ENCODE measurements around the gene BID.
"Not testable (repeated sequence)": the region's sequence is repeated elsewhere in the genome, so short reads cannot be mapped to it uniquely, and the experiment has no call there.

The BID gene

GRCh38 chr22:17769716-17770082, 4.6 kb downstream of the BID start:
- no peak for DNase-seq (ENCODE audit: low read depth)

DNA sequence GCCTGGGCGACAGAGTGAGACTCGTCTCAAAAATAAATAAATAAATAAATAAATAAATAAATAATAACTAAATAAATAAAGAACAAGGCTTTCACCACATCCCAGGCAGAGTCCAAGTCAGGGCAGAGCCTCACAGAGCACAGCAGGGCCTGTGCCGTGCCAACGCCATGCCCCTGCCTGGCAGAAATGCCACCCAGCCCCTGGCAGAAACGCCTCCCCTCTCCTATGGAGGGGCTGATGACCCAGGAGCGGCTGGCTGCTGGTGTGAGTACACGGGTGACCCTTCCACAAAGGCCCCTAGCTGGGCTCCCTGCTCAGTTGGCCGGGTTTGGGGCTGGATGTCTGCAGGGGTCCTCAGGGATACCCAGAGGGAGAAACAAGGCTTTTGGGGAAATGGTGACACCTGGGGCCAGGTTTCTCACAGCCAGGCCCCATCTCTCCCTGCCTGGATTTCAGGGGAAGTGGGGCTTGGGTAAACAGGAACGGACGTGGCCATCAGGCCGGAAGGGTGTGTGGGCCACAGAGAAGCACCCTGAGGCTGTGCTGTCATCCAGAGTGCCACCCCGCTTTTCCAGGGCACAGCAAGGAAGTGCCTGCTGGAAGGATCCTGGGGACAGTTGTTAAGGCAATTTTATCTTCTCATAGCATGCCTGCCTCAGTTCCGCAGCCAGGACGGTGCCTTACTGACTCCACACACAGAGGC, 5.1 kb downstream of the BID start:
- no peak for DNase-seq (ENCODE audit: low read depth)

GRCh38 chr22:17767233-17768065, 6.8 kb downstream of the BID start:
- DNase-seq (ENCODE audit: low read depth) = no peak

GRCh38 chr22:17764852-17765251, 9.4 kb downstream of the BID start:
- DNase-seq (ENCODE audit: low read depth) = not testable (repeated sequence)

- no peak for DNase-seq (ENCODE audit: low read depth)
Observed at GRCh38 chr22:17764036-17764435, 10.2 kb downstream of the BID start.

DNA sequence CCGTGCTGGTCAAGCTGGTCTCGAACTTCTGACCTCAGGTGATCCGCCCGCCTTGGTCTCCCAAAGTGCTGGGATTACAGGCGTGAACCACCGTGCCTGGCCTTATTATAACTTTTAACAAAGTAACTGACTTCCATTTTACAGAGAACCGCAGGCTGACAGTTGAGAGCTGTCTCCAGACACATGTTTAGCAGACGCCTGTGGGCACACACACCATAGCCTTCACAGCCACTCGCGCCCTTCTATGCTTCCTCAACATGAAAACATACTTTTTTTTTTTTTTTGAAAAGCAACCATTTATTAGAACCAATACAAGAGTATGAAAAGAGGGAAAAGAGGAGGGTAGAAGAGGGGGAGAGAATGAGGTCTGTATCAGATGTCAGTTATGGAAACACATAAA, 10.8 kb downstream of the BID start:
- DNase-seq (ENCODE audit: low read depth) = not testable (repeated sequence)

- no peak for DNase-seq (ENCODE audit: low read depth)
Observed at GRCh38 chr22:17761138-17761488, 13.2 kb downstream of the BID start.

- DNase-seq (ENCODE audit: low read depth) = no peak
Observed at GRCh38 chr22:17754233-17754925, 19.9 kb downstream of the BID start.

GRCh38 chr22:17753401-17753989, 20.8 kb downstream of the BID start:
- DNase-seq (ENCODE audit: low read depth) = no peak

DNA sequence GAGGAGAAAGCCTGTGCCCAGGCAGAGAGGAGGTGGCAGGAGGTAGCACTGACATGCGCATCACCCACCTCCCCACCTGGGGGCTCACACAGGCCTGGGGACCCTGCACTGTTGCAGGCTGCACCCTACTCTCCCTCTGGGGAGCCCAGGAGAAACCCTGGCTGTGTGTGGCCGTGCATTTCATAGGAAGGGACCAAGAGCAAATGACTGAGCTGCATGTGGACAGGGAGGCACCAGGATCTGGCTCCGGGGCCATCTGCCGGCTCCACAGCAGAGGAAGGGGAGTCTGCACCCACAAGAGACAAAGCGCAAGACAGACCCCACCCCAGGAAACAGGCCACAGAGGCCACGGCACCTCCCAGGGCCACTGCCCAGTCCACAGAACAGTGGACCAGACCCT, 22.7 kb downstream of the BID start:
- no peak for DNase-seq (ENCODE audit: low read depth)

- no peak for DNase-seq (ENCODE audit: low read depth)
Observed at GRCh38 chr22:17749605-17750395, 24.5 kb downstream of the BID start.

DNA sequence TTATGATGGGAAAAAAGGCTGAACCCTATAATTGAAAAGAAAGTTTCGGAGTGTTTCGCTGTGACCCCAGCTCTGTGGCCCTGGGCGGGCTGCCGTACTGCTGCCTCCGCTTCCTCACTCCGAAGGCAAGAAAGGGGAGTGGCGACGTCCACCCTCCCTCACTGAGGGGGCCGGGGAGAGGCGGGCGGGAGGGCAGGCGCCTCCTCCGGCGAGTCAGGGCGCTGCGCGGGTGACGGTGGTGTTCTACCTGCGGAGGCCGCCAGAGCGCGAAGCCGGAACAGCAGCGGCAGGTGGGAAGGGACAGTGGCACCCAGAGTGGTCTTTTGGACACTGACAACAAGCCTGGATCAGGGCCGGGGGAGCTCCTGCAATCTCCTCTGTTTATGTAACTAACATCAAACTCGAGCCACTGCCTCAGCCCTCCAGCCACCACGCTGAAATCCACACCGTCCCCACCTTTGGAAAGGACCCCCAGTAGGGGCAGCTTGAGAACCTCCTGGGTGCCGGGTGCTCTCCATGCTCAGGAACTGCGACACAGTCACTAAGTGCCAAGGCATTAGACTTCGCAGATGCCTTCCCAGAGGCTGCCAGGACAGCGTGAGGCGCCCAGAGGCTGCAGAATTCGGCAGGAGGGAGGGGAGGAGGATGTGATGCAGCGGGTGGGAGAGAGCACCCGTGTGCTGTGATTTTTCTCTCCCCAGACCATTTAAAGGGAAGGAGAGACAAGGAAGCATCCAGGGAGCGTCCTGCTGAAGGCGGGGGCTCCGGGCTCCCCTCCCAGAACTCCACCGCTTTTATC, 25.5 kb downstream of the BID start:
- no peak for DNase-seq (ENCODE audit: low read depth)

GRCh38 chr22:17746916-17747315, 27.4 kb downstream of the BID start:
- DNase-seq (ENCODE audit: low read depth) = no peak

- DNase-seq (ENCODE audit: low read depth) = no peak
Observed at GRCh38 chr22:17744430-17744829, 29.8 kb downstream of the BID start.

GRCh38 chr22:17743661-17744411, 30.4 kb downstream of the BID start:
- DNase-seq (ENCODE audit: low read depth) = no peak

GRCh38 chr22:17742527-17742902, 31.8 kb downstream of the BID start:
- DNase-seq (ENCODE audit: low read depth) = no peak

- no peak for DNase-seq (ENCODE audit: low read depth)
Observed at GRCh38 chr22:17741866-17742526, 32.3 kb downstream of the BID start.

DNA sequence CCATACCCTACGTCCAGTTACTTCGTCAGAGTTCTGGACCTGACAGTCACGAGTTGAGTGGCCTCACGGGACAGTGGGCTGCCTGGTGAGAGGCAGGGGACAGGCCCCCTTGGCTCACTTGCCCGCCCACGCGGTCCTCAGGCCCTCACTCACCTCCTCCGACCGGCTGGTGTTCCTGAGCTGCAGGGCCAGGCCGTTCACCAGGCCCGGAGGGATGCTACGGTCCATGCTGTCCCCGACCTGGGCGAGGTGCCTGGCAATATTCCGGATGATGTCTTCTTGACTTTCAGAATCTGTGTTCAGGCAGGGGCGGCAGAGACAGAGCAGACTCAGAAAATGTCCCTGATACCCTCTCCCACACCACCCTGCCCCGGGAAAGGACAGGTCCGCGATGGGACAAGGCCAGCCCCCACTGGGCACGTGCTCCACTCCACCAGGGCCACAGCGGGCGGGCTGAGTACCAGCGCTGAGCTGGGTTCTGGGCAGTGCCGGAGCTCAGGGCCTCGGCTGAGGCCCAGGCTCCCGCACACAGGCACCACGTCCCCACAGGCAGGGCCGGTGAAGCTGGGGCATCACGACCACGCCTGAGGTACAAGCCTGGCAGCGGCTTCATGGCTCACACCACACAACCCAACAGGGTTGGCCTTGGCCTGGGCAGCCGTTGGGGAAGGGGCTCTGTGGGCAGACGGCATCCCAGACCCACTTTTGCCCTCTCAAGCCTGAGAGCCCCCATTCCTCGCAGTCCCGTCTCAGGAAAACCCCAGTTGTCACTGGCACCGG, 34.9 kb downstream of the BID start:
- DNase-seq (ENCODE audit: low read depth) = no peak
